NCI-H524 (cell line): ENCODE data around the gene AGPAT2.

Experiments used
- DNase-seq, 2 experiments: peaks; one replicate each; lab custom pipeline; 2025; lab: John Stamatoyannopoulos, UW

AGPAT2 gene

GRCh38 chr9:136661641-136662325 is 25.5 kb downstream of the AGPAT2 start:
- no peak for DNase-seq

GRCh38 chr9:136660971-136661550 is 26.2 kb downstream of the AGPAT2 start:
- DNase-seq = no peak

GRCh38 chr9:136659861-136660784 is 27.1 kb downstream of the AGPAT2 start:
- no peak for DNase-seq

GRCh38 chr9:136658849-136659535 is 28.3 kb downstream of the AGPAT2 start:
- no peak for DNase-seq

GRCh38 chr9:136657974-136658848 is 29.0 kb downstream of the AGPAT2 start:
- no peak for DNase-seq

- peak; percentile 74 to 88 for DNase-seq
Measured at GRCh38 chr9:136656795-136657611, 30.3 kb downstream of the AGPAT2 start.

- DNase-seq = no peak
Measured at GRCh38 chr9:136656183-136656738, 31.0 kb downstream of the AGPAT2 start.

GRCh38 chr9:136655536-136656182 is 31.6 kb downstream of the AGPAT2 start:
- no peak for DNase-seq

GRCh38 chr9:136654820-136655535 is 32.3 kb downstream of the AGPAT2 start:
- no peak for DNase-seq

GRCh38 chr9:136653323-136654079 is 33.8 kb downstream of the AGPAT2 start:
- no peak for DNase-seq

- no peak for DNase-seq
Measured at GRCh38 chr9:136651860-136652259, 35.4 kb downstream of the AGPAT2 start.

GRCh38 chr9:136650648-136651047 is 36.6 kb downstream of the AGPAT2 start:
- DNase-seq = no peak

- DNase-seq = no peak
Measured at GRCh38 chr9:136650021-136650420, 37.2 kb downstream of the AGPAT2 start.

GRCh38 chr9:136648751-136649150 is 38.5 kb downstream of the AGPAT2 start:
- DNase-seq = peak in 1 of 2 experiments; percentile 69

- DNase-seq = no peak
Measured at GRCh38 chr9:136646827-136647711, 40.2 kb downstream of the AGPAT2 start.

GRCh38 chr9:136645903-136646754 is 41.1 kb downstream of the AGPAT2 start:
- no peak for DNase-seq
